PC-3 (cell line): ENCODE measurements around the gene CRYBG3. TPM values are rescaled to one million over a fixed set of nuclear protein-coding genes. Genes with fewer than 3 reads are reported as not detected.

Experiments used
- ATAC-seq: fragments of 200-7000 bp; cut with Tn5 transposase; 2 replicates; pipeline ENCODE4 v1.9.1; 2020; ENCODE audit warnings: mild to moderate bottlenecking, moderate library complexity
- BruUV-seq: library from RNA; stranded (reverse); fragments of 400-500 nt; replicated peaks from 2 replicates; lab custom pipeline; 2021; lab: Mats Ljungman, UMichigan
- CTCF ChIA-PET: fragments of 300-600 bp; sonication (Branson Sonifier 250); formaldehyde crosslinking; loops from one replicate; lab custom pipeline; 2022; ENCODE audit warnings: antibody characterized with exemption; lab: Charles Lee
- POLR2A ChIA-PET: fragments of 300-600 bp; sonication (Branson Sonifier 250); formaldehyde crosslinking; loops from one replicate; lab custom pipeline; 2022; ENCODE audit warnings: antibody characterized with exemption; ENCODE audit not compliant: unreplicated experiment; lab: Charles Lee
- DNase-seq: peaks from one replicate; pipeline ENCODE4 v3.0.0-alpha.2; 2015
- H2AFZ ChIP-seq: fragments of 300-600 bp; sonication (generic); 2 replicates; pipeline ENCODE4 v1.6.0; 2016; ENCODE audit warnings: antibody characterized with exemption, low read length
- H3F3A ChIP-seq: fragments of 300-600 bp; sonication (generic); one replicate; pipeline ENCODE4 v1.6.0; 2017; ENCODE audit warnings: antibody characterized with exemption, low read length, control low read depth, mild to moderate bottlenecking; ENCODE audit not compliant: unreplicated experiment
- H3K27ac ChIP-seq: fragments of 300-600 bp; sonication (generic); 2 replicates; pipeline ENCODE4 v1.5.1; 2016; ENCODE audit warnings: mild to moderate bottlenecking, low read length
- H3K27me3 ChIP-seq: fragments of 300-600 bp; sonication (generic); 2 replicates; pipeline ENCODE4 v1.6.1; 2016; ENCODE audit warnings: low read length, mixed read lengths
- H3K36me3 ChIP-seq: fragments of 300-600 bp; sonication (generic); 2 replicates; pipeline ENCODE4 v1.6.1; 2016; ENCODE audit warnings: low read depth, mixed run types, low read length, mixed read lengths
- H3K4me1 ChIP-seq: fragments of 300-600 bp; sonication (generic); 2 replicates; pipeline ENCODE4 v1.5.1; 2016; ENCODE audit warnings: low read length; ENCODE audit not compliant: insufficient read depth
- H3K4me2 ChIP-seq: fragments of 300-600 bp; sonication (generic); 2 replicates; pipeline ENCODE4 v1.6.0; 2016; ENCODE audit warnings: low read length
- H3K4me3 ChIP-seq: fragments of 300-600 bp; sonication (generic); 2 replicates; pipeline ENCODE4 v1.5.1; 2016; ENCODE audit warnings: mild to moderate bottlenecking, low read length, mixed read lengths
- H3K79me2 ChIP-seq: fragments of 300-600 bp; sonication (generic); 2 replicates; pipeline ENCODE4 v1.6.1; 2017; ENCODE audit warnings: low read length, mixed read lengths
- H3K9ac ChIP-seq: fragments of 300-600 bp; sonication (generic); 2 replicates; pipeline ENCODE4 v1.6.0; 2016; ENCODE audit warnings: mild to moderate bottlenecking, low read length
- H3K9me2 ChIP-seq: fragments of 300-600 bp; sonication (generic); replicated peaks from 2 replicates; pipeline ENCODE4 v1.6.1; 2016; ENCODE audit warnings: mixed run types, low read length, mixed read lengths
- H3K9me3 ChIP-seq: fragments of 300-600 bp; sonication (generic); 2 replicates; pipeline ENCODE4 v1.6.1; 2016; ENCODE audit warnings: low read length, mixed read lengths
- H4K20me1 ChIP-seq: fragments of 300-600 bp; sonication (generic); 2 replicates; pipeline ENCODE4 v1.6.1; 2016; ENCODE audit warnings: low read length, mixed read lengths
- EZH2 ChIP-seq: fragments of 300-600 bp; sonication (generic); IDR thresholded peaks from one replicate; pipeline ENCODE4 v1.6.1; 2017; ENCODE audit warnings: antibody characterized with exemption, mild to moderate bottlenecking, low read length; ENCODE audit not compliant: unreplicated experiment
- EZH2phosphoT487 ChIP-seq: fragments of 300-600 bp; sonication (generic); IDR thresholded peaks from 2 replicates; pipeline ENCODE4 v1.6.1; 2018; ENCODE audit warnings: mild to moderate bottlenecking, antibody characterized with exemption, low read length, borderline replicate concordance
- intact Hi-C: fragments of 100-400 bp; cut with micrococcal nuclease; formaldehyde crosslinking; loops from 2 replicates; pipeline ENCODE4 v1.9.0; 2023
- total RNA-seq: library from RNA; depleted of rRNA; stranded (reverse); fragments of >200 nt; gene quantifications from 2 replicates; pipeline ENCODE4 v1.2.3, GENCODE V29; 2014
- TF ChIP-seq, protein P1 (sequence below): fragments of 300-600 bp; sonication (generic); conservative IDR thresholded peaks from 2 replicates; pipeline ENCODE4 v1.5.1; 2017; ENCODE audit warnings: antibody characterized with exemption, low read depth, mild to moderate bottlenecking, low read length

The CRYBG3 gene
- total RNA-seq, 1 experiment from 2014 or later = 11.4 TPM

DNA sequence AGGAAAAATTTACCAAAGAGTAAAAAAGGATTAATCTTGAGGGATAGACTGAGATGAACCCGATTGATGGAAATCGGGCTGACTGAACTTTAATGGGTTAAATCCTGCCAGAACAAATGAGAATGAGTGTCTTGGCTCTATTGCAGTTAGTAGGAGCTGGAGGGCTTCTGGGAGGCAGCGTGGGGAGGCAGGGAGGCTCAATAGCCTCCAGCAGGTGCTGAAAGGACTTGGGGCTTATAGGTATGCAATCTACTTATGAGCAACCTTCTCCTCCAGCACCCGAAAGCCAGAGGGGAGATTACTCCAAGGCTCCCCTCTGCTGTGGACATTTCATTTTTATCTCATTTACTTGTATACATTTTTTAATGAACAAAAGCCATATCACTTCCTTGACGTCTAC, 1.0 kb upstream of the CRYBG3 start:
- POLR2A ChIA-PET = interaction anchor here (0.8 kb wide), 1 partner anchor 52 kb away, joined by 4 read pairs; no protein-coding TSS in a partner anchor
- no peak for DNase-seq
- Histone ChIP-seq H3F3A (no peaks in the 10 kb centered on the region), H2AFZ (peak overlapping the region; percentile 100), H3K4me1 (peaks cover 18% of the 10 kb centered on the region), H3K36me3 (no peaks in the 10 kb centered on the region), H3K9me2 (no peaks in the 10 kb centered on the region), H3K9me3 (no peaks in the 10 kb centered on the region), H3K9ac (no peak overlapping the region), H3K27ac (no peak overlapping the region), H4K20me1 (no peaks in the 10 kb centered on the region), H3K4me3 (peak overlapping the region; percentile 80), H3K27me3 (no peaks in the 10 kb centered on the region), H3K4me2 (peak overlapping the region; percentile 89), H3K79me2 (peaks cover 31% of the 10 kb centered on the region)
- TF ChIP-seq, protein P1, sequence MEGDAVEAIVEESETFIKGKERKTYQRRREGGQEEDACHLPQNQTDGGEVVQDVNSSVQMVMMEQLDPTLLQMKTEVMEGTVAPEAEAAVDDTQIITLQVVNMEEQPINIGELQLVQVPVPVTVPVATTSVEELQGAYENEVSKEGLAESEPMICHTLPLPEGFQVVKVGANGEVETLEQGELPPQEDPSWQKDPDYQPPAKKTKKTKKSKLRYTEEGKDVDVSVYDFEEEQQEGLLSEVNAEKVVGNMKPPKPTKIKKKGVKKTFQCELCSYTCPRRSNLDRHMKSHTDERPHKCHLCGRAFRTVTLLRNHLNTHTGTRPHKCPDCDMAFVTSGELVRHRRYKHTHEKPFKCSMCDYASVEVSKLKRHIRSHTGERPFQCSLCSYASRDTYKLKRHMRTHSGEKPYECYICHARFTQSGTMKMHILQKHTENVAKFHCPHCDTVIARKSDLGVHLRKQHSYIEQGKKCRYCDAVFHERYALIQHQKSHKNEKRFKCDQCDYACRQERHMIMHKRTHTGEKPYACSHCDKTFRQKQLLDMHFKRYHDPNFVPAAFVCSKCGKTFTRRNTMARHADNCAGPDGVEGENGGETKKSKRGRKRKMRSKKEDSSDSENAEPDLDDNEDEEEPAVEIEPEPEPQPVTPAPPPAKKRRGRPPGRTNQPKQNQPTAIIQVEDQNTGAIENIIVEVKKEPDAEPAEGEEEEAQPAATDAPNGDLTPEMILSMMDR = no peak
- TF ChIP-seq EZH2 = no peak
- no peak for TF ChIP-seq EZH2phosphoT487
- ATAC-seq = no peak
- no TSS peak for BruUV-seq
- intact Hi-C loops = loop anchor here (2.0 kb wide), 1 partner anchor 150 kb away; no protein-coding TSS in a partner anchor
- CTCF ChIA-PET = interaction anchor here (0.6 kb wide), 1 partner anchor 958 kb away, joined by 3 read pairs; no protein-coding TSS in a partner anchor

DNA sequence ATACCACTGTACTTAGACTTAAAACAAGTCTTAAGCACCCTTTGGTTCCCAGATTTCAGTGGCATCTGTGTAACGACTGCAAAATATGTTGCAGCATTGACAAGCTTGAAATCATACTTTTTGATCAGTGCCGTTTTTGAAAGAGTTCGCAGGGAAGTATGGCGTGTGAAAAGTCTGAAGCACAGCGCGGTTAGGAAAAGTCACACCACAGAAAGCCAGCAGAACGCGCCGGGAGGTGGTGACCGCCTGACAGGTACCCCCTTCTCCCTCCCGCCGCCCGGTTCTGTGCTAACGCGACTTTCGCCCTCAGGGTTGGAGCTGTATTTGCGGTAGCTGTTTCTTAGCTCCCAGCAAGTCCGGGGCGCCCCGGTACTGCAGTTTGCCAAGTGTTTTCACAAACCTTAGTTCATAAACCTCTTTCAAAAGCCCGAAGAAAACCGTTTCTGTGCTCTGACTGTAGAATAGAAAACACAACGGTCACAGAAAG, 481 bp upstream of the CRYBG3 start:
- Histone ChIP-seq H3K27ac (no peak overlapping the region), H3K4me3 (peak overlapping the region; percentile 80), H3K9me3 (no peaks in the 10 kb centered on the region), H3K36me3 (no peaks in the 10 kb centered on the region), H3K9me2 (no peaks in the 10 kb centered on the region), H3K9ac (peak overlapping the region; percentile 77; the same call in 1 of the 2 replicates), H2AFZ (peak overlapping the region; percentile 100), H3K27me3 (no peaks in the 10 kb centered on the region), H3K4me2 (peak overlapping the region; percentile 89), H3K79me2 (peaks cover 37% of the 10 kb centered on the region), H4K20me1 (no peaks in the 10 kb centered on the region), H3K4me1 (peaks cover 15% of the 10 kb centered on the region; the same call in 1 of the 2 replicates), H3F3A (no peaks in the 10 kb centered on the region)
- DNase-seq (peak; percentile 20), ATAC-seq (peak; percentile 25)
- ChIA-PET POLR2A (interaction anchor here (0.5 to 0.8 kb wide), 3 partner anchors 10 to 124 kb away, joined by 3 to 8 read pairs (median 4); no protein-coding TSS in a partner anchor), CTCF (interaction anchor here (0.6 to 1.2 kb wide), 3 partner anchors 154 to 959 kb away, joined by 3 read pairs; no protein-coding TSS in a partner anchor)
- BruUV-seq = TSS peak; percentile 15
- intact Hi-C loops = loop anchor here (2.0 kb wide), 1 partner anchor 149 kb away; no protein-coding TSS in a partner anchor
- TF ChIP-seq EZH2phosphoT487 = no peak
- TF ChIP-seq EZH2 = no peak
- TF ChIP-seq, protein P1 = no peak
